Endothelial cell of umbilical vein (primary cell): ENCODE data around the gene SUGCT. TPM values are rescaled to one million over a fixed set of nuclear protein-coding genes. Genes with fewer than 3 reads are reported as not detected.

Source experiments
- BruUV-seq: library from RNA; stranded (reverse); fragments of 400-500 nt; replicated peaks from 2 replicates; lab custom pipeline; 2021; lab: Mats Ljungman, UMichigan
- CTCF ChIA-PET: fragments of 300-600, 350-600 bp; sonication (Branson Sonifier 250); formaldehyde crosslinking; loops from one replicate; lab custom pipeline; 2021; ENCODE audit warnings: antibody characterized with exemption, inconsistent platforms; lab: Charles Lee
- POLR2A ChIA-PET: fragments of 300-600, 350-600 bp; sonication (Branson Sonifier 250); formaldehyde crosslinking; loops from one replicate; lab custom pipeline; 2021; ENCODE audit warnings: antibody characterized with exemption, inconsistent platforms; lab: Charles Lee
- DNase-seq: peaks from one replicate; pipeline ENCODE4 v3.0.0-alpha.2; 2011; ENCODE audit warnings: low read depth, low spot score
- FAIRE-seq: peaks from 2 replicates; lab custom pipeline; 2011; peaks lifted over from hg19 to GRCh38; lab: Jason Lieb, UNC
- H2AFZ ChIP-seq: 2 replicates; pipeline ENCODE4 v1.6.0; 2012; ENCODE audit warnings: low read depth, low read length, control low read depth, inconsistent platforms
- H3K27ac ChIP-seq: 2 replicates; pipeline ENCODE4 v1.5.1; 2011; ENCODE audit warnings: low read depth, mild to moderate bottlenecking, control low read depth, low read length, moderate library complexity; ENCODE audit not compliant: insufficient read depth
- H3K27me3 ChIP-seq, 2 experiments: 2 replicates each; pipeline versions ENCODE4 v1.6.0 to v1.6.1; 2011; ENCODE audit warnings: low read length in 2 of 2, mixed read lengths in 1 of 2; ENCODE audit not compliant: control insufficient read depth in 2 of 2, insufficient read depth in 2 of 2
- H3K36me3 ChIP-seq, 2 experiments: 2 replicates in 1 of 2; 3 replicates in 1 of 2; pipeline ENCODE4 v1.5.1; 2011; ENCODE audit warnings: low read length in 2 of 2, mild to moderate bottlenecking in 1 of 2, moderate library complexity in 1 of 2; ENCODE audit not compliant: control insufficient read depth in 2 of 2, insufficient read depth in 2 of 2; ENCODE audit errors: extremely low read depth in 1 of 2
- H3K4me1 ChIP-seq: 3 replicates; pipeline ENCODE4 v1.5.1; 2011; ENCODE audit warnings: mild to moderate bottlenecking, low read length; ENCODE audit not compliant: control insufficient read depth, insufficient read depth; ENCODE audit errors: extremely low read depth
- H3K4me2 ChIP-seq: 2 replicates; pipeline ENCODE4 v1.6.1; 2011; ENCODE audit warnings: low read length, control low read depth, mixed read lengths; ENCODE audit not compliant: insufficient read depth
- H3K4me3 ChIP-seq, 3 experiments: fragments of 200-600 bp in 1 of 3; sonication (generic), shearing (Covaris generic) in 1 of 3; replicated peaks in 1 of 3; 2 replicates each; pipeline ENCODE4 v1.5.1; 2011 to 2016; ENCODE audit warnings: control low read depth in 3 of 3, low read length in 3 of 3, mild to moderate bottlenecking in 2 of 3, inconsistent platforms in 1 of 3, low read depth in 1 of 3, moderate library complexity in 1 of 3; ENCODE audit not compliant: insufficient read depth in 1 of 3
- H3K79me2 ChIP-seq: 2 replicates; pipeline ENCODE4 v1.6.0; 2012; ENCODE audit warnings: low read length, inconsistent platforms; ENCODE audit not compliant: control insufficient read depth, insufficient read depth
- H3K9ac ChIP-seq: replicated peaks from 2 replicates; pipeline ENCODE3; 2011; ENCODE audit warnings: low read length, control low read depth; ENCODE audit not compliant: insufficient read depth; ENCODE audit errors: extremely low read depth
- H3K9me1 ChIP-seq: replicated peaks from 3 replicates; pipeline ENCODE4 v1.6.0; 2011; ENCODE audit warnings: mild to moderate bottlenecking, low read length; ENCODE audit not compliant: control insufficient read depth, insufficient read depth; ENCODE audit errors: extremely low read depth
- H3K9me3 ChIP-seq: replicated peaks from 2 replicates; pipeline ENCODE4 v1.5.1; 2012; ENCODE audit warnings: low read length, inconsistent platforms; ENCODE audit not compliant: control insufficient read depth, insufficient read depth
- H4K20me1 ChIP-seq: replicated peaks from 2 replicates; pipeline ENCODE3; 2011; ENCODE audit warnings: mild to moderate bottlenecking, low read length; ENCODE audit not compliant: control insufficient read depth, insufficient read depth; ENCODE audit errors: extremely low read depth
- CTCF ChIP-seq, 2 donors: IDR thresholded peaks; 1 replicate in 1 of 2; 2 replicates in 1 of 2; pipeline ENCODE4 v1.5.1; 2011; ENCODE audit warnings: low read length in 2 of 2, mild to moderate bottlenecking in 2 of 2, moderate library complexity in 2 of 2, control low read depth in 1 of 2, inconsistent platforms in 1 of 2, low read depth in 1 of 2; ENCODE audit not compliant: insufficient read depth in 1 of 2; ENCODE audit errors: extremely low read depth in 1 of 2
- EZH2 ChIP-seq: IDR thresholded peaks from 2 replicates; pipeline ENCODE4 v1.6.1; 2012; ENCODE audit warnings: borderline replicate concordance, low read depth, mild to moderate bottlenecking, moderate library complexity, low read length, inconsistent platforms; ENCODE audit not compliant: severe bottlenecking
- FOS ChIP-seq: IDR thresholded peaks from 2 replicates; pipeline ENCODE4 v1.6.1; 2011; ENCODE audit warnings: mild to moderate bottlenecking, low read length, moderate library complexity, borderline replicate concordance; ENCODE audit not compliant: insufficient read depth
- GATA2 ChIP-seq: IDR thresholded peaks from 2 replicates; pipeline ENCODE4 v1.7.0; 2011; ENCODE audit warnings: low read depth, mild to moderate bottlenecking, moderate library complexity, mixed read lengths, low read length; ENCODE audit not compliant: insufficient read length, insufficient read depth
- JUN ChIP-seq: IDR thresholded peaks from 2 replicates; pipeline ENCODE4 v1.6.1; 2011; ENCODE audit warnings: borderline replicate concordance, low read depth; ENCODE audit not compliant: insufficient read length, insufficient read depth
- MAX ChIP-seq: IDR thresholded peaks from 2 replicates; pipeline ENCODE4 v1.6.1; 2011; ENCODE audit not compliant: insufficient read depth, insufficient read length
- MYC ChIP-seq: IDR thresholded peaks from one replicate; pipeline ENCODE4 v1.6.1; 2011; ENCODE audit warnings: mild to moderate bottlenecking, low read depth, low read length
- POLR2A ChIP-seq: IDR thresholded peaks from 2 replicates; pipeline ENCODE4 v1.6.1; 2012; ENCODE audit warnings: low read depth, mild to moderate bottlenecking, control low read depth, low read length
- POLR2AphosphoS5 ChIP-seq: IDR thresholded peaks from 2 replicates; pipeline ENCODE4 v1.6.1; 2012; ENCODE audit warnings: low read depth, mild to moderate bottlenecking, control low read depth, low read length, moderate library complexity; ENCODE audit not compliant: insufficient read depth
- dilution Hi-C: fragments of 300-500 bp; cut with MboI; formaldehyde crosslinking; loops from one replicate; pipeline ENCODE4 v1.15.0; 2019; ENCODE audit warnings: low sequenced_read_pairs; ENCODE audit not compliant: extremely low pct_ligation_motif_present
- intact Hi-C: fragments of 100-400 bp; cut with micrococcal nuclease; formaldehyde crosslinking; loops from one replicate; pipeline ENCODE4 v1.10.0; 2022
- polyA plus RNA-seq, 4 experiments: library from polyadenylated mRNA; depleted of rRNA in 3 of 4; stranded (reverse) in 3 of 4; unstranded in 1 of 4; fragments of >200 nt; gene quantifications; 2 replicates each; pipeline versions ENCODE4 v1.2.1 to v1.2.3, GENCODE V29; 2011 to 2012; ENCODE audit warnings: missing spikeins in 1 of 4
- total RNA-seq: library from RNA; stranded (reverse); gene quantifications from 2 replicates; pipeline ENCODE4 v1.2.3, GENCODE V29; 2021

Gene SUGCT
- total and polyA plus RNA-seq, 2 donors (not counting 3 experiments of a cell fraction or from before 2014, with no cell fraction given), result 1.2 to 1.4 TPM

GRCh38 chr7:40137563-40137962, 2.8 kb downstream of the SUGCT start:
- Histone ChIP-seq H3K27me3 (no peaks in the 10 kb centered on the region), H3K9me3 (no peaks in the 10 kb centered on the region), H3K79me2 (peaks cover 18% of the 10 kb centered on the region), H3K9ac (no peak overlapping the region), H3K4me3 (no peak overlapping the region), H3K36me3 (no peaks in the 10 kb centered on the region), H4K20me1 (no peaks in the 10 kb centered on the region), H3K4me1 (peaks cover 14% of the 10 kb centered on the region), H3K27ac (no peak overlapping the region), H2AFZ (no peak overlapping the region), H3K4me2 (no peak overlapping the region), H3K9me1 (no peaks in the 10 kb centered on the region)
- dilution Hi-C loops (no loop called here), intact Hi-C loops (loop anchor here (10.0 kb wide), 1 partner anchor 1567 kb away; the partner anchor contains the start of gene INHBA)
- TF ChIP-seq FOS, result no peak
- no peak for TF ChIP-seq JUN
- no peak for TF ChIP-seq CTCF (IDR thresholded peaks at IDR 0.05; ENCODE audit: extremely low read depth in 1 of 2, insufficient read depth in 1 of 2, low read depth in 1 of 2, low read length in 2 of 2)
- TF ChIP-seq MAX, result no peak
- no peak for TF ChIP-seq POLR2A
- TF ChIP-seq MYC, result no peak
- no peak for TF ChIP-seq POLR2AphosphoS5
- TF ChIP-seq GATA2, result no peak
- TF ChIP-seq EZH2, result no peak
- FAIRE-seq (no peak), DNase-seq (no peak)
- no TSS peak for BruUV-seq
- ChIA-PET POLR2A (no interaction called here), CTCF (no interaction called here)
